Ascending aorta (tissue), 2 donors: ENCODE results near the gene CDRT15. TPM values are rescaled to one million over a fixed set of nuclear protein-coding genes. Genes with fewer than 3 reads are reported as not detected.

Experiments
- DNase-seq, 2 donors: peaks; one replicate each; pipeline ENCODE4 v3.0.0-alpha.2; 2019; ENCODE audit warnings: low spot score in 2 of 2
- H3K27ac ChIP-seq, 2 donors: fragments of 200-600 bp; sonication (generic); one replicate each; pipeline ENCODE4 v1.5.1; 2016 to 2017; ENCODE audit warnings: mild to moderate bottlenecking in 1 of 2
- H3K27me3 ChIP-seq: fragments of 200-600 bp; sonication (generic); one replicate; pipeline ENCODE4 v1.5.1; 2017
- H3K36me3 ChIP-seq, 2 donors: fragments of 200-600 bp; sonication (generic); one replicate each; pipeline ENCODE4 v1.5.1; 2016
- H3K4me1 ChIP-seq, 2 donors: fragments of 200-600 bp; sonication (generic); one replicate each; pipeline ENCODE4 v1.5.1; 2016 to 2017; ENCODE audit warnings: mild to moderate bottlenecking in 1 of 2
- H3K4me3 ChIP-seq, 2 donors: fragments of 200-600 bp; sonication (generic); one replicate each; pipeline ENCODE4 v1.5.1; 2016 to 2017; ENCODE audit warnings: mild to moderate bottlenecking in 1 of 2
- H3K9me3 ChIP-seq, 2 donors: fragments of 200-600 bp; sonication (generic); one replicate each; pipeline ENCODE4 v1.5.1; 2016
- intact Hi-C: fragments of 100-400 bp; cut with DNase I; formaldehyde crosslinking; loops from one replicate; pipeline ENCODE4 v1.15.1; 2023
- total RNA-seq: library from RNA; depleted of rRNA; stranded (reverse); fragments of >200 nt; gene quantifications from one replicate; pipeline ENCODE4 v1.1.0, GENCODE V29; 2016
- TF ChIP-seq, protein P1 (sequence below), 3 experiments: fragments of 200-600 bp in 2 of 3; fragments of 450-650 bp in 1 of 3; sonication (generic) in 2 of 3; IDR thresholded peaks; one replicate each; pipeline ENCODE4 v1.5.1; 2016 to 2019; ENCODE audit warnings: antibody characterized with exemption in 3 of 3, mild to moderate bottlenecking in 1 of 3, moderate library complexity in 1 of 3

The CDRT15 gene
- total RNA-seq, 1 donor from 2014 or later: not detected

GRCh38 chr17:14201988-14202380 is 34.7 kb downstream of the CDRT15 start:
- no peaks in the 10 kb centered on the region for H3K9me3 ChIP-seq

GRCh38 chr17:14201021-14201987 is 35.4 kb downstream of the CDRT15 start:
- intact Hi-C loops: no loop called here
- Histone ChIP-seq H3K36me3 (peaks cover 0 to 2% of the 10 kb centered on the region in 2 donors), H3K27ac (no peak overlapping the region), H3K4me3 (no peak overlapping the region), H3K9me3 (no peaks in the 10 kb centered on the region), H3K4me1 (no peaks in the 10 kb centered on the region), H3K27me3 (no peaks in the 10 kb centered on the region)
- TF ChIP-seq, protein P1, sequence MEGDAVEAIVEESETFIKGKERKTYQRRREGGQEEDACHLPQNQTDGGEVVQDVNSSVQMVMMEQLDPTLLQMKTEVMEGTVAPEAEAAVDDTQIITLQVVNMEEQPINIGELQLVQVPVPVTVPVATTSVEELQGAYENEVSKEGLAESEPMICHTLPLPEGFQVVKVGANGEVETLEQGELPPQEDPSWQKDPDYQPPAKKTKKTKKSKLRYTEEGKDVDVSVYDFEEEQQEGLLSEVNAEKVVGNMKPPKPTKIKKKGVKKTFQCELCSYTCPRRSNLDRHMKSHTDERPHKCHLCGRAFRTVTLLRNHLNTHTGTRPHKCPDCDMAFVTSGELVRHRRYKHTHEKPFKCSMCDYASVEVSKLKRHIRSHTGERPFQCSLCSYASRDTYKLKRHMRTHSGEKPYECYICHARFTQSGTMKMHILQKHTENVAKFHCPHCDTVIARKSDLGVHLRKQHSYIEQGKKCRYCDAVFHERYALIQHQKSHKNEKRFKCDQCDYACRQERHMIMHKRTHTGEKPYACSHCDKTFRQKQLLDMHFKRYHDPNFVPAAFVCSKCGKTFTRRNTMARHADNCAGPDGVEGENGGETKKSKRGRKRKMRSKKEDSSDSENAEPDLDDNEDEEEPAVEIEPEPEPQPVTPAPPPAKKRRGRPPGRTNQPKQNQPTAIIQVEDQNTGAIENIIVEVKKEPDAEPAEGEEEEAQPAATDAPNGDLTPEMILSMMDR (IDR thresholded peaks at IDR 0.05): no peak
- no peak for DNase-seq

More at GRCh38 chr17:14201988-14202380, 34.7 kb downstream of the CDRT15 start:
- Histone ChIP-seq H3K4me1 (no peaks in the 10 kb centered on the region), H3K27ac (no peak overlapping the region), H3K27me3 (no peaks in the 10 kb centered on the region), H3K4me3 (no peak overlapping the region), H3K36me3 (peaks cover 3 to 8% of the 10 kb centered on the region in 2 donors)
- TF ChIP-seq, protein P1 (IDR thresholded peaks at IDR 0.05): no peak
- no peak for DNase-seq
- intact Hi-C loops: no loop called here

DNA sequence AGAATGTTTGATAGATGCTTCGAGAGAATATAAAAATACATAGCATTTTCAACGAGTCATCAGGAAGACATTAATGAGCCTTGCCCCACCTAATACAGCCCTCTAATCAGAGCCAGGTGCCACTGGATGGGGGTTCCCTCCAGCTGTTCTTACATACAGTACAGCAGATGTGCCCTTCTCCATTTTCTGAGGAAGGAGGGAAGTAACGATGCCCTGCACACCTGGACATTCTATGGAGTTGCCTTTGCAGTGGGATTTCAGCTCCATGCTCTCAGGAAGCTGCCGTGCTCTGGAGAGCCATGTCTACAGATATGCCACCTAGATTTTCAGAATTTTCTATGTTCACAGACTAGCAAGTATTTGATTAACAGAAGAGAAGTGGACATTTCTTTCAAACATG is 36.3 kb downstream of the CDRT15 start:
- intact Hi-C loops: no loop called here
- TF ChIP-seq, protein P1 (IDR thresholded peaks at IDR 0.05): no peak
- H3K27me3 ChIP-seq: no peaks in the 10 kb centered on the region
- no peak overlapping the region for H3K27ac ChIP-seq
- no peaks in the 10 kb centered on the region for H3K4me1 ChIP-seq
- H3K4me3 ChIP-seq: no peak overlapping the region
- peaks cover 0 to 4% of the 10 kb centered on the region in 2 donors for H3K36me3 ChIP-seq
- H3K9me3 ChIP-seq: no peaks in the 10 kb centered on the region
- no peak for DNase-seq

- Histone ChIP-seq H3K36me3 (peaks cover 0 to 4% of the 10 kb centered on the region in 2 donors), H3K4me1 (no peaks in the 10 kb centered on the region)
- intact Hi-C loops: no loop called here
These were observed 37.1 kb downstream of the CDRT15 start for GRCh38 chr17:14199601-14200000.

DNA sequence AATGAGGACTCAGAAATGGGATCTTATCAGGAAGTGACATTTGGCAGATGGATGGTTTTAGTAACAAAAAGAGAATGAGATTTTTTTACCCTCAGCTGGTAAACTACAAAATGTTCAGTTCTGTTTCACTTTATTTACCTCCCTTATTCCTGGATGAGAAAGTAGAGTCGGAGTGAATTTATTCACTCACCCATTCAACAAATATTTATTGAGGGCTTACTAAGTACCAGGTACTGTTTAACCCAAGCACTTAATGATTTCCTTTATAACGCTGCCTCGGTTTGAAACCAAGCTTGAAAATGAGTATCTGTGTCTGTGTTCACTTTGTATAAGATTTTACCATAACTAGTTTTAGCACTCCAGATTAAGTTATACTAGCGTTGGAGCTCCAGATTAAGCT is 38.1 kb downstream of the CDRT15 start:
- TF ChIP-seq, protein P1 (IDR thresholded peaks at IDR 0.05): no peak
- DNase-seq: no peak

More at GRCh38 chr17:14199601-14200000, 37.1 kb downstream of the CDRT15 start:
- TF ChIP-seq, protein P1 (IDR thresholded peaks at IDR 0.05): no peak
- Histone ChIP-seq H3K27ac (no peak overlapping the region), H3K4me3 (no peak overlapping the region), H3K9me3 (no peaks in the 10 kb centered on the region), H3K27me3 (no peaks in the 10 kb centered on the region)
- DNase-seq: no peak

More for the DNA sequence above, 38.1 kb downstream of the CDRT15 start:
- intact Hi-C loops: no loop called here
- no peak overlapping the region for H3K4me3 ChIP-seq
- H3K27ac ChIP-seq: no peak overlapping the region
- H3K4me1 ChIP-seq: no peaks in the 10 kb centered on the region
- H3K36me3 ChIP-seq: peaks cover 0 to 4% of the 10 kb centered on the region in 2 donors
- no peaks in the 10 kb centered on the region for H3K9me3 ChIP-seq
- no peaks in the 10 kb centered on the region for H3K27me3 ChIP-seq
